Measurements from ENCODE around the gene PVALEF. TPM values are rescaled to one million over a fixed set of nuclear protein-coding genes. Genes with fewer than 3 reads are reported as not detected.

Gene PVALEF
- total and polyA plus RNA-seq, 2 of the 8 experiments (the other 6 are each of a cell fraction or from before 2014, with no cell fraction given) = 0.03 TPM; not detected in 1

- TF ChIP-seq CHD2 (IDR thresholded peaks at IDR 0.05; ENCODE audit: low read length) = no peak
- TF ChIP-seq POU5F1 (IDR thresholded peaks at IDR 0.05; ENCODE audit: low read depth, low read length) = no peak
- no peak for TF ChIP-seq CBX5 (IDR thresholded peaks at IDR 0.05; ENCODE audit: low read depth, low read length)
- no peak for TF ChIP-seq TAF7 (optimal IDR thresholded peaks at IDR 0.05; ENCODE audit: borderline replicate concordance, low read depth, low read length)
- no peak for TF ChIP-seq RAD21 (IDR thresholded peaks at IDR 0.05 in 1 of 2, conservative IDR thresholded peaks at IDR 0.05 in 1 of 2; ENCODE audit: low read depth in 2 of 2, low read length in 2 of 2)
Measured at GRCh38 chr17:81179220-81179619, 13.9 kb downstream of the PVALEF start (continued).
